HepG2 (cell line): ENCODE measurements around the gene PCSK6. TPM values are rescaled to one million over a fixed set of nuclear protein-coding genes. Genes with fewer than 3 reads are reported as not detected.
A peak's percentile ranks its signal among the peaks of the same experiment; 100 is the strongest.

Experiments used
- BORCS8-MEF2B ChIP-seq: sonication (generic); formaldehyde crosslinking; IDR thresholded peaks from 2 replicates; pipeline ENCODE4 v1.8.0; 2022; ENCODE audit warnings: mild to moderate bottlenecking, missing genetic modification reagents
- ESRRA ChIP-seq: sonication (generic); formaldehyde crosslinking; IDR thresholded peaks from 2 replicates; pipeline ENCODE4 v1.5.1; 2020; ENCODE audit warnings: mild to moderate bottlenecking, low read depth, missing genetic modification reagents
- HDAC2 ChIP-seq: sonication (generic); formaldehyde crosslinking; IDR thresholded peaks from 2 replicates; pipeline ENCODE4 v1.4.0; 2020; ENCODE audit warnings: missing genetic modification reagents
- HES4 ChIP-seq: sonication (generic); formaldehyde crosslinking; IDR thresholded peaks from 2 replicates; pipeline ENCODE4 v1.9.0; 2021; ENCODE audit warnings: mild to moderate bottlenecking, missing genetic modification reagents, borderline replicate concordance
- MIER2 ChIP-seq: IDR thresholded peaks from 2 replicates; pipeline ENCODE4 v1.6.1; 2016; ENCODE audit warnings: missing biosample characterization, missing genetic modification reagents
- NFKB2 ChIP-seq: sonication (generic); formaldehyde crosslinking; IDR thresholded peaks from 2 replicates; pipeline ENCODE4 v1.4.0; 2020; ENCODE audit warnings: missing genetic modification reagents, borderline replicate concordance
- NONO ChIP-seq, 2 experiments: fragments of 450-650 bp in 1 of 2; sonication (generic) in 1 of 2; formaldehyde crosslinking in 1 of 2; IDR thresholded peaks in 1 of 2; conservative IDR thresholded peaks in 1 of 2; 2 replicates each; pipeline versions ENCODE4 v1.6.1 to v1.8.0; 2017 to 2022; ENCODE audit warnings: mild to moderate bottlenecking in 1 of 2, missing genetic modification reagents in 1 of 2, moderate library complexity in 1 of 2
- TCF12 ChIP-seq, 2 experiments: fragments of 450-650 bp in 1 of 2; sonication (generic) in 1 of 2; formaldehyde crosslinking in 1 of 2; IDR thresholded peaks; 2 replicates each; pipeline versions ENCODE4 v1.6.1 to v1.8.0; 2017 to 2022; ENCODE audit warnings: antibody characterized with exemption in 1 of 2, mild to moderate bottlenecking in 1 of 2, missing genetic modification reagents in 1 of 2, moderate library complexity in 1 of 2
- YY1 ChIP-seq: IDR thresholded peaks from 2 replicates; pipeline ENCODE4 v1.6.1; 2011; ENCODE audit warnings: low read length, low read depth, moderate library complexity, mild to moderate bottlenecking; ENCODE audit not compliant: insufficient read depth, insufficient replicate concordance
- ZFX ChIP-seq: sonication (generic); formaldehyde crosslinking; IDR thresholded peaks from 2 replicates; pipeline ENCODE4 v1.4.0; 2020; ENCODE audit warnings: mild to moderate bottlenecking, low read depth, missing genetic modification reagents, moderate library complexity
- ZNF121 ChIP-seq: sonication (generic); formaldehyde crosslinking; IDR thresholded peaks from 2 replicates; pipeline ENCODE4 v1.5.0; 2020; ENCODE audit warnings: mild to moderate bottlenecking, missing genetic modification reagents
- ZNF30 ChIP-seq: sonication (generic); formaldehyde crosslinking; IDR thresholded peaks from 2 replicates; pipeline ENCODE4 v1.5.0; 2020; ENCODE audit warnings: mild to moderate bottlenecking, missing genetic modification reagents
- ZNF337 ChIP-seq: sonication (generic); formaldehyde crosslinking; IDR thresholded peaks from 2 replicates; pipeline ENCODE4 v1.5.1; 2020; ENCODE audit warnings: missing genetic modification reagents, low read depth, mild to moderate bottlenecking, borderline replicate concordance
- ZNF430 ChIP-seq: sonication (generic); formaldehyde crosslinking; IDR thresholded peaks from 2 replicates; pipeline ENCODE4 v1.9.0; 2021; ENCODE audit warnings: mild to moderate bottlenecking, missing genetic modification reagents
- ZNF556 ChIP-seq: sonication (generic); formaldehyde crosslinking; IDR thresholded peaks from 2 replicates; pipeline ENCODE4 v1.4.0; 2020; ENCODE audit warnings: mild to moderate bottlenecking, missing genetic modification reagents, borderline replicate concordance
- ZNF607 ChIP-seq: sonication (generic); formaldehyde crosslinking; IDR thresholded peaks from 2 replicates; pipeline ENCODE4 v1.5.1; 2020; ENCODE audit warnings: missing genetic modification reagents, mild to moderate bottlenecking, borderline replicate concordance
- ZNF703 ChIP-seq: sonication (generic); formaldehyde crosslinking; IDR thresholded peaks from 2 replicates; pipeline ENCODE4 v1.5.1; 2020; ENCODE audit warnings: missing genetic modification reagents, mild to moderate bottlenecking, moderate library complexity, borderline replicate concordance
- ZNF878 ChIP-seq: sonication (generic); formaldehyde crosslinking; IDR thresholded peaks from 2 replicates; pipeline ENCODE4 v1.8.1; 2023; ENCODE audit warnings: mild to moderate bottlenecking, missing genetic modification reagents, moderate library complexity
- ZSCAN20 ChIP-seq: sonication (generic); formaldehyde crosslinking; IDR thresholded peaks from 2 replicates; pipeline ENCODE4 v1.4.0; 2020; ENCODE audit warnings: missing genetic modification reagents, mild to moderate bottlenecking, borderline replicate concordance
- polyA plus RNA-seq, 8 experiments: library from polyadenylated mRNA; depleted of rRNA in 3 of 8; stranded (reverse) in 7 of 8; unstranded in 1 of 8; fragments of >200 nt; fragmentation: Illumina TruSeq in 4 of 8; extraction: Trizol in 4 of 8; gene quantifications; 2 replicates each; pipeline versions ENCODE4 v1.2.1 to v1.2.3, GENCODE V29; 2011 to 2016; ENCODE audit warnings: low read depth in 4 of 8, missing spikeins in 1 of 8, mixed read lengths in 1 of 8; ENCODE audit not compliant: insufficient read depth in 1 of 8
- total RNA-seq, 5 experiments: library from RNA; depleted of rRNA; stranded (reverse); fragments of >200 nt; fragmentation: Illumina TruSeq; extraction: Trizol; gene quantifications; 2 replicates each; pipeline ENCODE4 v1.2.3, GENCODE V29; 2016; ENCODE audit warnings: low read depth in 1 of 5
- TF ChIP-seq, protein P1 (sequence below): IDR thresholded peaks from 2 replicates; pipeline ENCODE4 v1.6.1; 2012; ENCODE audit warnings: low read depth, low read length, improper control_type of control experiment
- TF ChIP-seq, protein P2 (sequence below), 2 experiments: sonication (generic) in 1 of 2; formaldehyde crosslinking in 1 of 2; IDR thresholded peaks; 2 replicates each; pipeline versions ENCODE4 v1.4.0 to v1.6.1; 2018 to 2020; ENCODE audit warnings: missing genetic modification reagents in 2 of 2, borderline replicate concordance in 1 of 2, low read depth in 1 of 2, mild to moderate bottlenecking in 1 of 2, missing biosample characterization in 1 of 2
- TF ChIP-seq, protein P3 (sequence below): IDR thresholded peaks from 2 replicates; pipeline ENCODE4 v1.6.1; 2018; ENCODE audit warnings: missing genetic modification reagents

Gene PCSK6
- total and polyA plus RNA-seq, 2 of the 13 experiments (the other 11 are each of a cell fraction or from before 2014, with no cell fraction given): 56.5 to 155 TPM

DNA sequence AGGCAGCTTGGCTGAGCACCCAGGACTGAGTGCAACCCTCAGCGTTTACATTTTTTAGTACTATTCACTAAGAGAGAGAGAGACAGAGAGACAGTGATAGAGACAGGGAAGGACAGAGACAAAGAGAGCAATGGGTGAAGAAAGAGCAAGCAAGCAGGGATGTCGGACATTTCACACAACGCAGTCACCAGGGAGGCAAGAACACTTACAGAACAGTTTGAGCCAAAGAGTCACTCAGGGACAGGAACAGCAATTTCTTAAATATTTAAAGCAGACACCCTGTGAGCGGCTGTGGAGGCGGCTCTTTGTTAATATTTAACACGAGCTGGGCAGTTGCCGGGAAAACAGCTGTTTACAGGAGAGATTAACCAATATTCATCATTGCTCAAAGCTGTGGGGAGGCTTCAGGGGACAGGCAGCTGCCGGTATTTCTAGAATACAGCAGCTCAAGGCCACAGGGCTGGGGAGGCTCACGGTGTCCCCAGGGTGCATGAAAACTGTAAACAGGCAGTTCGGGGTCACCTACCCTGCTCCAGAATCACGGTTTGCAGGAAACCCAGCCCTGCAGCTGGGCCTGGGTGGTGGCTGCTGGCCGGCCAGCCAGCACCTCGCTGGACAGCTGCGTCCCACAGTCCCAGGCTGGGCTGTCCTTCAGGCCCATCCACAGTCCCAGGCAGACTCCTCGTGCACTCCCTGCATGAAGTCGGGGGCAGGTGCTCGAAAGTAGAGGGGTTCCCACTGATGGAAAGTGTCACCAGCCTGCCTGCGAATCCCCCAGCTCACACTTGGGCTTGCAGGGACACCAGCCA, 38.8 kb upstream of the PCSK6 start (continued):
- TF ChIP-seq, protein P1, sequence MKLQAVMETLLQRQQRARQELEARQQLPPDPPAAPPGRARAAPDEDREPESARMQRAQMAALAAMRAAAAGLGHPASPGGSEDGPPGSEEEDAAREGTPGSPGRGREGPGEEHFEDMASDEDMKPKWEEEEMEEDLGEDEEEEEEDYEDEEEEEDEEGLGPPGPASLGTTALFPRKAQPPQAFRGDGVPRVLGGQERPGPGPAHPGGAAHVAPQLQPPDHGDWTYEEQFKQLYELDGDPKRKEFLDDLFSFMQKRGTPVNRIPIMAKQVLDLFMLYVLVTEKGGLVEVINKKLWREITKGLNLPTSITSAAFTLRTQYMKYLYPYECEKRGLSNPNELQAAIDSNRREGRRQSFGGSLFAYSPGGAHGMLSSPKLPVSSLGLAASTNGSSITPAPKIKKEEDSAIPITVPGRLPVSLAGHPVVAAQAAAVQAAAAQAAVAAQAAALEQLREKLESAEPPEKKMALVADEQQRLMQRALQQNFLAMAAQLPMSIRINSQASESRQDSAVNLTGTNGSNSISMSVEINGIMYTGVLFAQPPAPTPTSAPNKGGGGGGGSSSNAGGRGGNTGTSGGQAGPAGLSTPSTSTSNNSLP: peak; percentile 72
- TF ChIP-seq ZNF703 (CRISPR knock-in tag) (0 out of 2 replicates have a peak, but pooled peaks have one; percentile 56), NONO (IDR thresholded peaks at IDR 0.05) (no peak), NONO (CRISPR knock-in tag; conservative IDR thresholded peaks at IDR 0.05) (peak; percentile 70), ZNF607 (CRISPR knock-in tag) (peak; percentile 85), ZNF430 (CRISPR knock-in tag) (peak; percentile 80; the same call in 1 of the 2 replicates), ESRRA (peak; percentile 34; the same call in 1 of the 2 replicates), NFKB2 (peak; percentile 42; the same call in 1 of the 2 replicates), ZFX (CRISPR knock-in tag) (peak; percentile 91), ZSCAN20 (0 out of 2 replicates have a peak, but pooled peaks have one; percentile 62), ZNF556 (CRISPR knock-in tag) (peak; percentile 26; the same call in 1 of the 2 replicates), ZNF121 (peak; percentile 65; the same call in 1 of the 2 replicates), MIER2 (CRISPR knock-in tag) (0 out of 2 replicates have a peak, but pooled peaks have one; percentile 33), ZNF30 (no peak), TCF12 (IDR thresholded peaks at IDR 0.05) (no peak), TCF12 (CRISPR knock-in tag; IDR thresholded peaks at IDR 0.05) (peak; percentile 77; the same call in 1 of the 2 replicates), HES4 (peak; percentile 66; the same call in 1 of the 2 replicates), ZNF878 (peak; percentile 91), YY1 (peak; percentile 58), HDAC2 (CRISPR knock-in tag) (peak; percentile 94), ZNF337 (CRISPR knock-in tag) (peak; percentile 84), BORCS8-MEF2B (CRISPR knock-in tag) (peak; percentile 20; the same call in 1 of the 2 replicates)
- TF ChIP-seq, protein P2, sequence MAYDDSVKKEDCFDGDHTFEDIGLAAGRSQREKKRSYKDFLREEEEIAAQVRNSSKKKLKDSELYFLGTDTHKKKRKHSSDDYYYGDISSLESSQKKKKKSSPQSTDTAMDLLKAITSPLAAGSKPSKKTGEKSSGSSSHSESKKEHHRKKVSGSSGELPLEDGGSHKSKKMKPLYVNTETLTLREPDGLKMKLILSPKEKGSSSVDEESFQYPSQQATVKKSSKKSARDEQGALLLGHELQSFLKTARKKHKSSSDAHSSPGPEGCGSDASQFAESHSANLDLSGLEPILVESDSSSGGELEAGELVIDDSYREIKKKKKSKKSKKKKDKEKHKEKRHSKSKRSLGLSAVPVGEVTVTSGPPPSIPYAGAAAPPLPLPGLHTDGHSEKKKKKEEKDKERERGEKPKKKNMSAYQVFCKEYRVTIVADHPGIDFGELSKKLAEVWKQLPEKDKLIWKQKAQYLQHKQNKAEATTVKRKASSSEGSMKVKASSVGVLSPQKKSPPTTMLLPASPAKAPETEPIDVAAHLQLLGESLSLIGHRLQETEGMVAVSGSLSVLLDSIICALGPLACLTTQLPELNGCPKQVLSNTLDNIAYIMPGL (CRISPR knock-in tag; IDR thresholded peaks at IDR 0.05; ENCODE audit: borderline replicate concordance in 1 of 2, low read depth in 1 of 2): peak; percentile 26 to 42; a peak in 1 of 4 replicates
- TF ChIP-seq, protein P3, sequence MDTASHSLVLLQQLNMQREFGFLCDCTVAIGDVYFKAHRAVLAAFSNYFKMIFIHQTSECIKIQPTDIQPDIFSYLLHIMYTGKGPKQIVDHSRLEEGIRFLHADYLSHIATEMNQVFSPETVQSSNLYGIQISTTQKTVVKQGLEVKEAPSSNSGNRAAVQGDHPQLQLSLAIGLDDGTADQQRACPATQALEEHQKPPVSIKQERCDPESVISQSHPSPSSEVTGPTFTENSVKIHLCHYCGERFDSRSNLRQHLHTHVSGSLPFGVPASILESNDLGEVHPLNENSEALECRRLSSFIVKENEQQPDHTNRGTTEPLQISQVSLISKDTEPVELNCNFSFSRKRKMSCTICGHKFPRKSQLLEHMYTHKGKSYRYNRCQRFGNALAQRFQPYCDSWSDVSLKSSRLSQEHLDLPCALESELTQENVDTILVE (CRISPR knock-in tag): peak; percentile 88
